ENCODE measurements around the gene PHLPP2. TPM values are rescaled to one million over a fixed set of nuclear protein-coding genes. Genes with fewer than 3 reads are reported as not detected.

Gene PHLPP2
- total RNA-seq, 1 donor from 2014 or later: 9.3 TPM

DNA sequence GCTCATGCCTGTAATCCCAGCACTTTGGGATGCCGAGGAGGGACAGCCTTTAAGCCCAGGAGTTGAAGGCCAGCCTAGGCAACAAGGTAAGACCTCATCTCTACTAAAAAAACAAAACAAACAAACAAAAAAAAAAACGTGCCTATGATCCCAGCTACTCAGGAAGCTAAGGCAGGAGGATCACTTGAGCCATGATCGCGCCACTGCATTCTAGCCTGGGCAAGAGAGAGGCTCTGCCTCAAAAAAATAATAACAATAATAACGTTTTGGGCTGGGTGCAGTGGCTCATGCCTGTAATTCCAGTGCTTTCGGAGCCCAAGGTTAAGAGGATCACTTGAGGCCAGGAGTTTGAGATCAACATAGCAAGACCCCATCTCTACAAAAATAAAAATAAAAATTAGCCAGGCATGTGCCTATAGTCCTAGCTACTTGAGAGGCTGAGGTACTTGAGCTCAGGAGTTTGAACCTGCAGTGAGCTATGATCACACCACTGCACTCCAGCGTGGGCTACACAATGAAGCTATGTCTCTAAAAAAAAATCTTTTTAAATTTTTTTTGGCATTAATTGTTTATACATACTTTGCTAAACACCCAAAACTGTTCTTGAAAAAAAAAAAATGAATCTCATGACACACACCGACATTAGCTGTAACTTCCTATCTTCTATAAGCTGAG is 3.3 kb downstream of the PHLPP2 start:
- Histone ChIP-seq H3K4me1 (peaks cover 13% of the 10 kb centered on the region), H3K27me3 (no peaks in the 10 kb centered on the region), H3K36me3 (no peaks in the 10 kb centered on the region), H3K9me3 (no peaks in the 10 kb centered on the region), H3K27ac (no peak overlapping the region), H3K4me3 (no peak overlapping the region)
- intact Hi-C loops (cut with DNase I): no loop called here
- TF ChIP-seq, protein P1, sequence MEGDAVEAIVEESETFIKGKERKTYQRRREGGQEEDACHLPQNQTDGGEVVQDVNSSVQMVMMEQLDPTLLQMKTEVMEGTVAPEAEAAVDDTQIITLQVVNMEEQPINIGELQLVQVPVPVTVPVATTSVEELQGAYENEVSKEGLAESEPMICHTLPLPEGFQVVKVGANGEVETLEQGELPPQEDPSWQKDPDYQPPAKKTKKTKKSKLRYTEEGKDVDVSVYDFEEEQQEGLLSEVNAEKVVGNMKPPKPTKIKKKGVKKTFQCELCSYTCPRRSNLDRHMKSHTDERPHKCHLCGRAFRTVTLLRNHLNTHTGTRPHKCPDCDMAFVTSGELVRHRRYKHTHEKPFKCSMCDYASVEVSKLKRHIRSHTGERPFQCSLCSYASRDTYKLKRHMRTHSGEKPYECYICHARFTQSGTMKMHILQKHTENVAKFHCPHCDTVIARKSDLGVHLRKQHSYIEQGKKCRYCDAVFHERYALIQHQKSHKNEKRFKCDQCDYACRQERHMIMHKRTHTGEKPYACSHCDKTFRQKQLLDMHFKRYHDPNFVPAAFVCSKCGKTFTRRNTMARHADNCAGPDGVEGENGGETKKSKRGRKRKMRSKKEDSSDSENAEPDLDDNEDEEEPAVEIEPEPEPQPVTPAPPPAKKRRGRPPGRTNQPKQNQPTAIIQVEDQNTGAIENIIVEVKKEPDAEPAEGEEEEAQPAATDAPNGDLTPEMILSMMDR (IDR thresholded peaks at IDR 0.05): no peak
- ATAC-seq: no peak
- DNase-seq: no peak

DNA sequence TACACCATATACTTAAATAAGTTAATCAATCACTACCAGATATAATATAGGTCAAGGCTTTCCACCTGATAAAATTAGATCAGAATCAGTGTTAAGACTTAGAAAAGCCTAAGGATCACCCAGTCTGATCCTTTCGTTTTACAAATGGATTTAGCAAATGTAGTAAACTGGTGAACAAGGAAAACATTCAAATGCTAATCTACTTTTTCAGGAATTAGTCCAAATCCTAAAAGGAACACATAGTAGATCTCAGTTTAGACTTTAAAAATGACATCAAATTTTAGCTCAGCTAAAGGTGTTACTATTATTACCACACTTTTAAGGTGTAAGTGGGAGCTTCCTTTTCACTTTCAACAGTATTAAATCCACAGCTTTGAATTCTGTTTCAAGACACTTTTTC is 12.0 kb downstream of the PHLPP2 start:
- intact Hi-C loops (cut with DNase I): no loop called here
- H3K36me3 ChIP-seq: no peaks in the 10 kb centered on the region
- H3K27me3 ChIP-seq: no peaks in the 10 kb centered on the region
- H3K9me3 ChIP-seq: no peaks in the 10 kb centered on the region
- H3K4me3 ChIP-seq: no peak overlapping the region
- no peak for DNase-seq
- no peak overlapping the region for H3K27ac ChIP-seq
- ATAC-seq: no peak
- TF ChIP-seq, protein P1 (IDR thresholded peaks at IDR 0.05): no peak
- peaks cover 4% of the 10 kb centered on the region for H3K4me1 ChIP-seq

DNA sequence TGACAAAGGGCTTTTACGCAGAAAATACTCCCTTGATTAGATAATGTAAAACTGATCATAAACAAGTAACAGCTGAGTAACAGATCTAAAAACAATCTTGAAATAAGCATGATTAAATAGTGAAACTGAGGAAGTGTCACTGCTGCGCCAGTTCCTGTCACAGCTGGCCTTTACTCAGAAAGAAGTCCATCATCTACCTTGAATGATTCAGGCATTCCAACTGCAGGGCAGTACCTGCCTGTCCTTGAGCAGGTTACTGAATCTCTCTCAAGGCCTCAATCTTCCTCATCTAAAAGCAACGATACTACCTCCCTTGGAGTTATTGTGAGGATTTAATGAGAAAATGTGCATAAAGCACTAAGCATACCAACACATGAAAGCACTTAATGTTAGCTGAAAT is 12.7 kb downstream of the PHLPP2 start:
- no peak for ATAC-seq
- intact Hi-C loops (cut with DNase I): no loop called here
- TF ChIP-seq, protein P1 (IDR thresholded peaks at IDR 0.05): no peak

DNA sequence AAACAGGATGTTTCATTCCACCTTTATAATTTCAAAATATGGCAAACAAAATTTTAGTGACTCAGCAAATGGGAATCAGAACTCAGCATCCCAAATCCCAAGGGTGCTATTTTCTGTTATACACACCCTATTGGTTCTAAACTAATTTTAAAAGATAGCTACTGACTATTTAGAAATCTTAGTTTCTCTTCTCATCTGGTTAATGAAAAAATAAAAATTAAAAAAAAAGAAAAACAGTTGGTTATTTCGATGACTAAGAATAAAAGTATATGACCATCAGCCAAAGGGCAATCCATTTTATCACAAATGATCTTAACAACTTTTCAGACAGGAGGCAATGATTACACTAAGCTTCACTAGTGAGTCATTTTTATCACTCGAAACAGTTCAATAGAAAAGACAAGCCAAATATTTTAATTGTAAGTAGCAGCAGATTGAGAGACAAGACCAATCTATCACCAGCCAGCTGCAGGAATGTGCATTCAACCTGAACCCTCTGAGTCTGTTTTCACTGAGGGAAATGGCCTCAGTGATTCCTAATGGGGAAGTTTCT is 15.2 kb downstream of the PHLPP2 start:
- Histone ChIP-seq H3K27ac (no peak overlapping the region), H3K9me3 (no peaks in the 10 kb centered on the region), H3K36me3 (no peaks in the 10 kb centered on the region), H3K4me1 (peaks cover 4% of the 10 kb centered on the region), H3K4me3 (no peak overlapping the region), H3K27me3 (no peaks in the 10 kb centered on the region)
- DNase-seq: no peak
- ATAC-seq: no peak
- intact Hi-C loops (cut with DNase I): no loop called here
- TF ChIP-seq, protein P1 (IDR thresholded peaks at IDR 0.05): no peak

More for the DNA sequence above, 12.7 kb downstream of the PHLPP2 start:
- no peak for DNase-seq
- Histone ChIP-seq H3K36me3 (no peaks in the 10 kb centered on the region), H3K9me3 (no peaks in the 10 kb centered on the region), H3K4me3 (no peak overlapping the region), H3K27me3 (no peaks in the 10 kb centered on the region), H3K4me1 (peaks cover 4% of the 10 kb centered on the region), H3K27ac (no peak overlapping the region)

DNA sequence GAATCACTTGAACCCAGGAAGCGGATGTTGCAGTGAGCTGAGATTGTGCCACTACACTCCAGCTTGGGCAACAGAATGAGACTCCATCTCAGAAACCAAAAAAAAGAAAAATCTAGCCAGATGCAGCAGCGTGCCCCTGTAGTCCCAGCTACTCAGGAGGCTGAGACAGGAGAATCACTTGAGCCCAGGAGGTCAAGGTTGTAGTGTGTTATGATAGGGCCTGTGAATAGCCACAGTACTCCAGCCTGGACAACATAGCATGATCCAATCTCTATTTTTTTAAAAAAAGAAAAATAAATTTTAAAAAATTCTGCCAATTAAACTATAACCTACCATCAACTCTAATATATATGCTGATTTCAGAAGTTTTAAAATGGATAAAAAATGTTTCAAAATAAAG is 15.8 kb downstream of the PHLPP2 start:
- Histone ChIP-seq H3K4me1 (peaks cover 4% of the 10 kb centered on the region), H3K4me3 (no peak overlapping the region), H3K27ac (no peak overlapping the region), H3K36me3 (no peaks in the 10 kb centered on the region), H3K9me3 (no peaks in the 10 kb centered on the region), H3K27me3 (no peaks in the 10 kb centered on the region)
- intact Hi-C loops (cut with DNase I): no loop called here
- ATAC-seq (no peak), DNase-seq (no peak)
- TF ChIP-seq, protein P1 (IDR thresholded peaks at IDR 0.05): no peak

All from upper lobe of right lung (tissue), 1 donor.